Fibroblast of skin of left quadriceps (primary cell): Measurements from ENCODE around the gene ZNF83.
"Not testable (repeated sequence)": the region's sequence is repeated elsewhere in the genome, so short reads cannot be mapped to it uniquely, and the experiment has no call there.

Source experiments
- DNase-seq, 2 experiments: peaks; one replicate each; pipeline ENCODE4 v3.0.0-alpha.2; 2013; ENCODE audit warnings: low read depth in 2 of 2

Gene ZNF83

DNA sequence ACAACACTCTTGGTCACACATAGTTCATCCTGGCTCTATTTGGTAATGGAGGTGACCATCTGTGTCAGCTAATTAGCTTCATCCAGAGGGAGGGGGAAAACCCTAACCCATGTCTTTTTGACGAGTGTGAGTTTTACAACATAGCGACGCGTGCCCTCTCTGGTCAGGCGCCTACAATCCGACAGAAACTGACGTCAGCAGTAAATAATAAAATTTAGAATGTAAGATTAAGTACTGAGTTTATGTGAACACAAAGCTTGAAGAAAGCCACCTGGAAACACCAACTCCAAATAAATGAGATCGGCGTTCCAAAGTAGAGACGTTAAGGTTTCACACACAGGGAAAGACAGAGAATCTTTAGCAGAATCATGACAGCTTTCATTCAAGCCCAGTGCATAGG lies 1.8 kb upstream of the ZNF83 start:
- DNase-seq, result no peak

- DNase-seq, result no peak
Observed at GRCh38 chr19:52638601-52639000, 446 bp upstream of the ZNF83 start.

DNA sequence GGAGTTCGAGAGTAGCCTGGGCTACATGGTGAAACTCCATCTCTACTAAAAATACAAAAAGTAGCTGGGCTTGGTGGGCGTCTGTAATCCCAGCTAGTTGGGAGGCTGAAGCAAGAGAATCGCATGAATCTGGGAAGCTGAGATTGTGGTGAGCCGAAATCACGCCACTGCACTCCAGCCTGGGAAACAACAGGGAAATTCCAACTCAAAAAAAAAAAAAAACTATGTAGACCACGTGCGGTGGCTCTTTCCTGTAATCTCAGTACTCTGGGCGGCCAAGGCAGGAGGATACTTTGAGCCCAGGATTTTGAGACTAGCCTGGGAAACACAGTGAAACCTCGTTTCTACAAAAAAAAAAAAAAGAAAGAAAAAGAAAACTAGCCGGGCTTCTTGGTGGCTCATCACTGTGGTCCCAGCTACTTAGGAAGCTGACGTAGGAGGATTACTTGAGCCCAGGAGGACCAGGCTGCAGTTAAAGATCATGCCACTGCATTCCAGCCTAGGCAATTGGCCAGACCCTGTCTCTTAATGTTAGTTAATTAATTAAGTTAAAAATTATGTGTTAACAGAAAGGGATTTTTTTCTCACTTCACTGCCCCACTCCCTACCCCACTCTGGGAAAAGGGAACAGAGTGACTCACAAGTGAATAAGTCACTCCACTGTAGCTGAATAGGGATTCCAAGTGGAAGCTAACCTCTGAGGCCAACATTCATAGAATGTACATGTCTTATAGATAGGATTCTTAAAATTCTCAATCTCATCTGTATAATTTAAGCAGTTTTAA lies 2.2 kb downstream of the ZNF83 start:
- DNase-seq, result no peak

DNA sequence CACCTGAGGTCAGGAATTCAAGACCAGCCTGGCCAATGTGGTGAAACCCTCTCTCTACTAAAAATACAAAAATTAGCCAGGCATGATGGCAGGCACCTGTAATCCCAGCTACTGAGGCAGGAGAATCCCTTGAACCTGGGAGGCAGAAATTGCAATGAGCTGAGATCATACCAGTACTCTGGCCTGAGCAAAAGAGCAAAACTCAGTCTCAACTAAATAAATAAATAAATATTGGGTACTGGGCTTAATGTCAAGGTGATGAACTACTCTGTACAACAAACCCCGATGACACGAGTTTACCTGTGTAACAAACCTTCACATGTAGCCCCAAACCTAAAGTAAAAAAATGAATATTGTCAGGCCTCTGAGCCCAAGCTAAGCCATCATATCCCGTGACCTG lies 10.7 kb downstream of the ZNF83 start:
- DNase-seq, result not testable (repeated sequence)

DNA sequence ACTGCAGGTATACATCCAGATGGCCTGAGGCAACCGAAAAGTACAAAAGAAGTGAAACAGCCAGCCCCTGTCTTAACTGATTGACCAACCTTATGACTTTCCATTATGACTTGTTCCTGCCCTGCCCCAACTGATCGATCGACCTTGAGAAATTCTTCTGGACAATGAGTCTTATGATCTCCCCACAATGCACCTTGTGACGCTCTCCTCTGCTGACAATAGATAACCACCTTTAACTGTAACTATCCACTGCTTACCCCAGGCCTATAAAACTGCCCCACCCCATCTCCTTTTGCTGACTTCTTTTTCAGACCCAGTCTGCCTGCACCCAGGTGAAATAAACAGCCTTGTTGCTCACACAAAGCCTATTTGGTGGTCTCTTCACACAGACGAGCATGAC lies 11.2 kb downstream of the ZNF83 start:
- DNase-seq, result no peak

GRCh38 chr19:52622261-52622660 lies 15.9 kb downstream of the ZNF83 start:
- DNase-seq, result no peak

- no peak for DNase-seq
Observed at GRCh38 chr19:52621376-52621775, 16.8 kb downstream of the ZNF83 start.

- DNase-seq, result no peak
Observed at GRCh38 chr19:52613299-52613906, 24.8 kb downstream of the ZNF83 start.

- no peak for DNase-seq
Observed at GRCh38 chr19:52603558-52604207, 34.5 kb downstream of the ZNF83 start.

- no peak for DNase-seq
Observed at GRCh38 chr19:52602941-52603340, 35.2 kb downstream of the ZNF83 start.

GRCh38 chr19:52601974-52602366 lies 36.2 kb downstream of the ZNF83 start:
- DNase-seq, result not testable (repeated sequence)

GRCh38 chr19:52601025-52601973 lies 36.9 kb downstream of the ZNF83 start:
- peak; percentile 64 to 70 for DNase-seq

DNA sequence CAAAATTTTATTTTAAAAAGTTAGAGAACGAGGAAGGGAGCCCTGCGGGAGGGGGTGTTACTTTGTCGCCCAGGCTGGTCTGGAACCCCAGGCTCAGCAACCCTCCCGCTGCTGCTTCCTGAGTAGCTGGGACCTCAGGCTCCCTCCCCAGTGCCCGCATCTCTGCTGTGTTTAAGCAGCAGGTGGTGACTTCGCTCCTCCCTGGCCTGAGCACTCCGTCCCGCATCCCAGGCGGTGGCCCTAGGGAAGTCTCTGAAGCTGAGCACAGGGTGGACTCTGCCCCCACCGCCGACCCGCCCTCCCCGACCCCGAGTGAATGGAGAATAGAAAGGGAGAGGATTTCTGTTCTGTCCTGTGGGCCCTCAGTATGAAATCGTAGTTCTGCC lies 37.5 kb downstream of the ZNF83 start:
- no peak for DNase-seq

GRCh38 chr19:52599241-52599640 lies 38.9 kb downstream of the ZNF83 start:
- no peak for DNase-seq

DNA sequence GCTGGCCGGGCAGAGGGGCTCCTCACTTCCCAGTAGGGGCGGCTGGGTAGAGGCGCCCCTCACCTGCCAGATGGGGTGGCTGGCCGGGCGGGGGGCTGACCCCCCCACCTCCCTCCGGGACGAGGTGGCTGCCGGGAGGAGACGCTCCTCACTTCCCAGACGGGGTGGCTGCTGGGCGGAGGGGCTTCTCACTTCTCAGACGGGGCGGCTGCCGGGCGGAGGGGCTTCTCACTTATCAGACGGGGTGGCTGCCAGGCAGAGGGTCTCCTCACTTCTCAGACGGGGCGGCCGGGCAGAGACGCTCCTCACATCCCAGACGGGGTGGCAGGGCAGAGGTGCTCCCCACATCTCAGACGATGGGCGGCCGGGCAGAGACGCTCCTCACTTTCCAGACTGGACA lies 44.7 kb downstream of the ZNF83 start:
- DNase-seq, result not testable (repeated sequence)

DNA sequence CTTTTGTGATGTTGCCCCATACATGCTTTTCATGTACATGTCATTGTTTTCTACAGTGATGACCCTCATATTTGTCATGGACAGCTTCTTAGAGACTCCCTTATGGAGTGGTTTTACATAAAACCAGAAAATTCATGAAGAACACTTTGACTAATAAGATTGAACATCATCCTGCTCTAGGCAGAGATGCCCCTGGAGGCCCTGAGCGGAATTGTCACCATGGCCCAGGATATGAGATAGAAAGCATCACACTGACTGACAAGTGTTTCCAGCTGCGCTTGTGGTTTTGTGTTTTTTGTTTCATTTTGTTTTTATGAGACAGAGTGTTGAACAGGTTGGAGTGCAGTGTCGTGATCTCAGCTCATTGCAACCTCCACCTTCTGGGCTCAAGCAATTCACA lies 45.9 kb downstream of the ZNF83 start:
- DNase-seq, result no peak

- DNase-seq, result no peak
Observed at GRCh38 chr19:52590728-52591127, 47.4 kb downstream of the ZNF83 start.

DNA sequence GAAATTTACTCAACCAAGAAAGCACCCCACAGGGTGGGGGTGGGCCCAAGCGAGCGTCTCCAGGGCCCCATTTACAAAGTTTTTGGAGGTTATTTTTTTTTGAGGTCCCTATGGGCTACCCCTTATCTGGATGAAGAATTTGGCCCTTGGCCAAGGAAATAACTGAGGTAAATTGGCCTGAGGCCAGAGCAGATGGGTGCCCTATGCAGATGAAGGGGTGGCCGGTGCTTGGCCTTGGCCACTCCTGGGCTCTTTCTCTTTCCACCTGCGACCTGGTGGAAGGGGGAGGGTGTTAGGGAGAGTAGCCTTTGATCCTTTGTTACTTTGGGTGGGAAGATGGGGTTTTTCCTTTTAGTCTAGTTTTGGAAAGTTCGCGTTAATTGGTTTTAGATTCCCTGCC lies 52.6 kb downstream of the ZNF83 start:
- DNase-seq, result no peak

DNA sequence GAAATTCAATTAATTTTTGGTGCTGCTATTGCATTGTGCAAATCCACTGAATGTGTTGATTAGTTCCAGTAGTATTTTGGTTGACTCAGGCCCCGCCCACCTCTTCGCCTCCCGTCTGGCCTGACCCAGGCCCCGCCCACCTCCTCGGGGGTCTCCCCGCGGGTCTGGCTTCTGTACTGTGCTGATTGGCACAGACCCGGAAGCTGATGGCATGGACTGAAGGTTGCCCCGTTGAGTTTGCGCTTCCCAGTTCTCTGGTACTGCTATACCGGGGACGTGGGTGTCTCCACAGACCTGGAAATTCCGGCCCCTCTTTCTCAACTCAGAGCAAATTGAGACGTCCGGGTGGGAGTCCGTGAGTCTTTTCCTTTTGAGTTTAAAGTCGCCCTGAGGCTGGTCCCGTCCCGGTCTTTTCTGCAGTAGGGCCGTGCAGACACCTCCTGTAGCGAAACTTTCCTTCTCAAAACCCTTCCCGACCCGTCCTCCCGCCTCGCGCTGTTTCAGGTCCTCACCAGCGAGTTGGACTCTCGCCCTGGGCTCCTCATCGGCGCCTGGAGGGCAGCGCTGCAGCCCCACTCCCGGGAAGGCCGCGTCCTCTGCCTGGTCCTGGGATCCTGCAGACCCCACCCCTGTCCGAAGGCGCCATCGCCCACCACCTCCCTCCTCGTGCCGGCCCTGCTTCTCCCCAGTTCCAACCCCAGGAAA lies 53.3 kb downstream of the ZNF83 start:
- no peak for DNase-seq

DNA sequence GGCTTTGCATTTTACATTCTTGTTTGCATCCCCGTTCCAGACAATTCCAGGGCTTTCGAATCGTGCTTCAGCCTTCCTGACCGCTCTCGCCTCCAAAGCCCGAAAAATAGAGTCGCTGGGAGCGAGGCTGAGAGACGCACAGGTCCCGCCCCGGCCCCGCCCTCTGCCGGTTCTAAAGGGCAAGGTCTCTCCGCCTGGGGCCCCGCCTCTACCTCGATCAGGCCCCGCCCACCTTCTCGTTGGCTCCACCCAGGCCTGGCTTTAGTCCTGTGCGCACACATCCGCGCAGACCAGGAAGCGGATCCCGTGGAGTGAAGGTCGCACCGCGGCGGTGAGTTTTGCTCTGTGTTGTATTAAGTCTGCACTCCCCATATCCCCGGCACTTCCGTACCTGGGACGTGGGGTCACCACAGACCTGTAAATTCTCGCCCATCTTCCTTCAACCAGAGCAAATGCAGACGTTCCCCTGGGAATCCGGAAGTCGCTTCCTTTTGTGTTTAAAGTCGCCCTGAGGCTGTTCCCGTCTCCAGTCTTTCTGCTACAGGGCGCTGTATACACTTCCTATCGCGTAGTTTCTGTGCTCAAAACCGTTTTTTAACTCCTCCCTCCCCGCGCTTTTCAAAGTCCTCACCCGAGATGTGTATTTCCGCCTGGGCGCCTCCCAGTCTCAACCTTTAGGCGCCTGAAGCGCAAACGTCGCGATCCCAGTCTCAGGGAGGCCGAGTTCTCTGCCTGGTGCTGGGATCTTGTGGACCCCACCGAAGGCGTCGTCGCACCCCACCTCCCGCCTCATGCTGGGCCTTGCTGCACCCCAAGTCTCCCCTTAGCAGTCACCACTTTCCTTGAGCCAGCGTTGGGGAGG lies 67.9 kb downstream of the ZNF83 start, which contains the start of gene ZNF701:
ZNF701 (plus strand) TSS at position 288 of the 862 bp plus-strand sequence. CDS start 3,861 bp downstream, outside the sequence.
- DNase-seq, result peak; percentile 77 to 81
